HL-60 (cell line): ENCODE measurements around the gene KCNMA1.

Experiments used
- DNase-seq, 2 experiments: peaks; one replicate each; pipeline ENCODE4 v3.0.0-alpha.2; 2010 to 2020; ENCODE audit warnings: low read depth in 1 of 2, low spot score in 1 of 2
- H3K27ac ChIP-seq: fragments of 250-450 bp; sonication (Bioruptor Pico); replicated peaks from 2 replicates; pipeline ENCODE4 v1.5.1; 2020; ENCODE audit warnings: mild to moderate bottlenecking, moderate library complexity
- H3K27me3 ChIP-seq: fragments of 250-450 bp; sonication (Bioruptor Pico); 2 replicates; pipeline ENCODE4 v1.5.1; 2021; ENCODE audit warnings: mild to moderate bottlenecking, moderate library complexity; ENCODE audit not compliant: insufficient read depth, poor library complexity, severe bottlenecking
- H3K4me3 ChIP-seq: replicated peaks from 2 replicates; pipeline ENCODE4 v1.5.1; 2011; ENCODE audit warnings: mild to moderate bottlenecking, control low read depth, low read length; ENCODE audit not compliant: insufficient read depth
- CTCF ChIP-seq: IDR thresholded peaks from one replicate; pipeline ENCODE4 v1.5.1; 2011; ENCODE audit warnings: low read length, control low read depth, inconsistent platforms; ENCODE audit not compliant: insufficient read depth
- GABPA ChIP-seq: IDR thresholded peaks from 2 replicates; pipeline ENCODE4 v1.6.1; 2012; ENCODE audit warnings: low read depth
- POLR2AphosphoS5 ChIP-seq: IDR thresholded peaks from 2 replicates; pipeline ENCODE4 v1.6.1; 2012; ENCODE audit warnings: low read depth
- REST ChIP-seq: IDR thresholded peaks from 2 replicates; pipeline ENCODE4 v1.6.1; 2012; ENCODE audit warnings: low read depth; ENCODE audit not compliant: insufficient replicate concordance
- SPI1 ChIP-seq: IDR thresholded peaks from 2 replicates; pipeline ENCODE4 v1.6.1; 2012; ENCODE audit warnings: low read depth, mild to moderate bottlenecking, borderline replicate concordance

Gene KCNMA1

GRCh38 chr10:77475522-77475921 is 162.1 kb downstream of the KCNMA1 start:
- no peak for DNase-seq
- Histone ChIP-seq H3K4me3 (no peak overlapping the region), H3K27me3 (peaks cover 8% of the 10 kb centered on the region), H3K27ac (no peak overlapping the region)
- TF ChIP-seq GABPA, result no peak
- TF ChIP-seq CTCF, result no peak
- no peak for TF ChIP-seq REST
- TF ChIP-seq POLR2AphosphoS5, result no peak
- TF ChIP-seq SPI1, result no peak

DNA sequence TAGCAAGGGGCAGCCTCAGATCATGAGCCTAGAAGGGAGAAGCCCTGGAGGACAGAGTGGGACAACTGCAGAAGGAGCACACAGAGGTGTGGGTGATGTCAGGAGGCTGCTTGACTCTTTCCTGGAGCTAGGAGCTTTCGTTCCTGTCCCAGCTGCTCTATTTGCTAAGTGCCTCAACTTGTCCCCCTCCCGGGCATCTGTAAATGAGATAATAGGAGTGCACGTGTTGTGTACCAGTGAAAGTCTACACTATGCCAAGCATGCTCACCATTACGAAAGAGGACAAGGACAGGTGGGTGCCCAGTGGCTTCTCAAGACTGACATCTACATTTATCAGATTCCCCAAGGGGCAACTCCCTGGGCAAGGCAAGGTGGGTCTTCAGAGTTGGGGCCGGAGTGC is 162.7 kb downstream of the KCNMA1 start:
- Histone ChIP-seq H3K27ac (no peak overlapping the region), H3K27me3 (peaks cover 8% of the 10 kb centered on the region), H3K4me3 (no peak overlapping the region)
- no peak for DNase-seq
- no peak for TF ChIP-seq GABPA
- no peak for TF ChIP-seq CTCF
- no peak for TF ChIP-seq REST
- no peak for TF ChIP-seq POLR2AphosphoS5
- no peak for TF ChIP-seq SPI1

GRCh38 chr10:77474386-77474785 is 163.2 kb downstream of the KCNMA1 start:
- no peak for DNase-seq
- H3K4me3 ChIP-seq, result no peak overlapping the region
- TF ChIP-seq SPI1 (no peak), CTCF (no peak), REST (no peak)
- H3K27ac ChIP-seq, result no peak overlapping the region
- H3K27me3 ChIP-seq, result peaks cover 8% of the 10 kb centered on the region
